Parathyroid adenoma (tissue), 2 donors: ENCODE measurements around the gene CRACDL.

ENCODE experiments used
- H2AFZ ChIP-seq: fragments of 300-600 bp; sonication (generic); one replicate; pipeline ENCODE4 v1.7.0; 2017; ENCODE audit warnings: antibody characterized with exemption, mild to moderate bottlenecking
- H3K27ac ChIP-seq: fragments of 300-600 bp; sonication (generic); one replicate; pipeline ENCODE4 v1.7.0; 2017
- H3K27me3 ChIP-seq: fragments of 300-600 bp; sonication (generic); one replicate; pipeline ENCODE4 v1.7.0; 2017; ENCODE audit warnings: low read length; ENCODE audit not compliant: control insufficient read depth, insufficient read depth
- H3K36me3 ChIP-seq: fragments of 300-600 bp; sonication (generic); one replicate; pipeline ENCODE4 v1.7.0; 2017; ENCODE audit warnings: low read length; ENCODE audit not compliant: control insufficient read depth, insufficient read depth
- H3K4me1 ChIP-seq: fragments of 300-600 bp; sonication (generic); one replicate; pipeline ENCODE4 v1.7.0; 2017; ENCODE audit warnings: control low read depth
- H3K4me2 ChIP-seq: fragments of 300-600 bp; sonication (generic); one replicate; pipeline ENCODE4 v1.7.0; 2017; ENCODE audit warnings: low read length
- H3K4me3 ChIP-seq: fragments of 300-600 bp; sonication (generic); one replicate; pipeline ENCODE4 v1.7.0; 2017; ENCODE audit warnings: low read depth, low read length
- H3K79me2 ChIP-seq: fragments of 300-600 bp; sonication (generic); one replicate; pipeline ENCODE4 v1.7.0; 2017; ENCODE audit warnings: control low read depth
- H3K9ac ChIP-seq: fragments of 300-600 bp; sonication (generic); one replicate; pipeline ENCODE4 v1.7.0; 2017; ENCODE audit warnings: mild to moderate bottlenecking
- H3K9me3 ChIP-seq: fragments of 300-600 bp; sonication (generic); one replicate; pipeline ENCODE4 v1.7.0; 2017; ENCODE audit warnings: low read length; ENCODE audit not compliant: control insufficient read depth
- CTCF ChIP-seq: fragments of 300-600 bp; sonication (generic); IDR thresholded peaks from one replicate; pipeline ENCODE4 v1.7.0; 2017; ENCODE audit warnings: antibody characterized with exemption, mild to moderate bottlenecking
- donor health status: primary hyperparathyroidism.

CRACDL gene

GRCh38 chr2:98815795-98816194, 120.2 kb downstream of the CRACDL start:
- Histone ChIP-seq H3K9me3 (no peaks in the 10 kb centered on the region), H3K4me1 (peaks cover 29% of the 10 kb centered on the region), H3K4me2 (no peak overlapping the region), H2AFZ (no peak overlapping the region), H3K27ac (peak overlapping the region; percentile 25), H3K4me3 (no peak overlapping the region), H3K27me3 (no peaks in the 10 kb centered on the region), H3K79me2 (peaks cover 28% of the 10 kb centered on the region), H3K9ac (no peak overlapping the region), H3K36me3 (no peaks in the 10 kb centered on the region)
- no peak for TF ChIP-seq CTCF

DNA sequence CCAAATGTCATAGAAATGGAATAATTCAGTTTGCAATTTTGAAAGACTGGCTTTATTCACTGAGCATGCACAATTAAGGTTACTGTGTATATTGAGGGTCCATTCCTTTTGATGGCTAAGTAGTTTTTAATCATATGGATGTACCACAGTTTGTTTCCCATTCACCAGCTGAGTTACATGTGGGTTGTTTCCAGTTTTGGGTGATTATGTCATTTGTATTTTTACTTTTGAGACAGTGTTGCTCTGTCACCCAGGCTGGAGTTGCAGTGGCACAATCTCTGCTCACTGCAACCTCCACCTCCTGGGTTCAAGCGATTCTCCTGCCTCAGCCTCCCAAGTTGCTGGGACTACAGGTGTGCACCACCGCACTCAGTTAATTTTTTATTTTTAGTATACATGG, 124.3 kb downstream of the CRACDL start:
- no peak for TF ChIP-seq CTCF
- no peak overlapping the region for H3K4me3 ChIP-seq
- H3K79me2 ChIP-seq = peaks cover 24% of the 10 kb centered on the region

DNA sequence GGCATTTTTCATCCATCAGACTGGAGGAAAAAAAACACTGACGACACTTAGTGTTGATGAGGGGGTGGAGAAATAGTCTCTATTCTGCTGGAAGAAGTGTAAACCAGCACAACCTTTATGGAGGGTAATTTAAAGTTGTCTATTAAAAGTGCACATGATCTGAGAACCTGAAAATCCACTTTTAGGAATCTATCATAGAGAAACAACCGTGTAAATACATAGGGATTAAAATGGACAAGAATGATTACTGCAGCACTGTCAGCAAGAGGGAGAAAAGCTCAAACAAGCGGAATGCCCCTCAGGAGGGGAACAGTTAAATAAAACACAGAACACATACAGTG, 125.5 kb downstream of the CRACDL start:
- Histone ChIP-seq H3K79me2 (peaks cover 22% of the 10 kb centered on the region), H3K4me2 (no peak overlapping the region), H3K4me1 (peaks cover 42% of the 10 kb centered on the region), H3K9ac (no peak overlapping the region), H3K9me3 (no peaks in the 10 kb centered on the region), H2AFZ (peak overlapping the region; percentile 57), H3K4me3 (no peak overlapping the region), H3K27me3 (no peaks in the 10 kb centered on the region), H3K27ac (peak overlapping the region; percentile 43), H3K36me3 (no peaks in the 10 kb centered on the region)
- no peak for TF ChIP-seq CTCF

More for the DNA sequence above, 124.3 kb downstream of the CRACDL start:
- Histone ChIP-seq H3K36me3 (no peaks in the 10 kb centered on the region), H3K4me2 (no peak overlapping the region), H2AFZ (no peak overlapping the region), H3K9me3 (no peaks in the 10 kb centered on the region), H3K27me3 (no peaks in the 10 kb centered on the region), H3K9ac (no peak overlapping the region), H3K4me1 (peaks cover 36% of the 10 kb centered on the region), H3K27ac (no peak overlapping the region)

DNA sequence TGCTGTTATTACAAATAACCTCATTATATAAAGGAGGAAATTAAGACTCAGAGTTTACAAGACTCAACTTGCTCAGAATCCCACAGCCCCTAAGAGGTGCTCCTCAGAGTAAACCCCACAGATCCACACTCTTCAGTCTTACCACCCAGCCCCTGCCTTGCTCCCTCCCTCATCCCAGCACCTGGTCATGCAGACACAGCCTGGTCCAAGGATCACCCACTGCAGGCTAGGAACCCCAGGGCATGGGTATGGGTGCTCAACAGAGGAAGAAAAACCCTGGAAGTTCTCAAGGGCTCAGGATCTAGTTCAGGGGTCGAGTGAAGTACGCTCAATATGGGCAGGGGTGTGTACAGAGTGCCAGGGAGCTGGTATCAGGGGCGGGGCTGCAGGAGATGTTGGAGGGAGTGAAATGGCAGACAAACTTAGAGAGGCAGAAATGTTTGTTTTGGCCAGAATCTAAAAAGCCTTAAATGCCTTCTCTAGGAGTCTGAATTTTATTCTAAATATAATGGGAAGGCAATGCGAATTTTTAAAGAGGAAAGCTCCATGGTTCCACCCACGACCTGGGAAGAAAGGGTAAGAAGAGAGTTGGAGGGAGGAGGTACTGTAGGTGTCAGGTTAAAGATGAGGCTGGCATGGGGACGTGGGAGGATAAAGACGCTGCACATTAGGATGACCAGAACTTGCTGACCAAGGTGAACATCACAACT, 126.0 kb downstream of the CRACDL start:
- Histone ChIP-seq H3K36me3 (no peaks in the 10 kb centered on the region), H3K9me3 (no peaks in the 10 kb centered on the region), H3K4me3 (no peak overlapping the region), H3K4me1 (peaks cover 45% of the 10 kb centered on the region), H3K79me2 (peaks cover 19% of the 10 kb centered on the region), H3K4me2 (no peak overlapping the region), H3K9ac (no peak overlapping the region), H2AFZ (peak overlapping the region; percentile 57), H3K27me3 (no peaks in the 10 kb centered on the region), H3K27ac (peak overlapping the region; percentile 43)
- TF ChIP-seq CTCF = no peak

GRCh38 chr2:98809116-98809515, 126.9 kb downstream of the CRACDL start:
- Histone ChIP-seq H3K4me2 (no peak overlapping the region), H3K4me3 (no peak overlapping the region), H3K9ac (no peak overlapping the region), H3K79me2 (peaks cover 16% of the 10 kb centered on the region), H3K36me3 (no peaks in the 10 kb centered on the region), H3K9me3 (no peaks in the 10 kb centered on the region), H3K27me3 (no peaks in the 10 kb centered on the region), H3K4me1 (peaks cover 48% of the 10 kb centered on the region), H3K27ac (no peak overlapping the region), H2AFZ (no peak overlapping the region)
- no peak for TF ChIP-seq CTCF
